Erythroblast (primary cell): ENCODE measurements around the gene NDUFV3.
"Not testable (repeated sequence)": the region's sequence is repeated elsewhere in the genome, so short reads cannot be mapped to it uniquely, and the experiment has no call there.

Experiments
- DNase-seq, 2 experiments: peaks; one replicate each; lab custom pipeline; 2025; lab: John Stamatoyannopoulos, UW
- GATA1 ChIP-seq: IDR thresholded peaks from 2 replicates; pipeline ENCODE4 v1.6.1; 2011; ENCODE audit warnings: low read depth, mild to moderate bottlenecking, control low read depth, low read length, moderate library complexity
- POLR2A ChIP-seq: IDR thresholded peaks from 2 replicates; pipeline ENCODE4 v1.6.1; 2011; ENCODE audit warnings: mild to moderate bottlenecking, low read length

NDUFV3 gene

GRCh38 chr21:42929969-42930368 is 36.9 kb downstream of the NDUFV3 start:
- DNase-seq = no peak
- TF ChIP-seq POLR2A = no peak
- TF ChIP-seq GATA1 = no peak

GRCh38 chr21:42931560-42932235 is 38.6 kb downstream of the NDUFV3 start:
- no peak for TF ChIP-seq POLR2A
- TF ChIP-seq GATA1 = no peak
- no peak for DNase-seq

GRCh38 chr21:42932378-42933136 is 39.4 kb downstream of the NDUFV3 start:
- not testable (repeated sequence) for DNase-seq

GRCh38 chr21:42933137-42933970 is 40.2 kb downstream of the NDUFV3 start:
- not testable (repeated sequence) for DNase-seq

- not testable (repeated sequence) for DNase-seq
Measured at GRCh38 chr21:42933973-42934372, 40.9 kb downstream of the NDUFV3 start.

GRCh38 chr21:42936360-42936759 is 43.3 kb downstream of the NDUFV3 start:
- not testable (repeated sequence) for DNase-seq

GRCh38 chr21:42937034-42937940 is 44.2 kb downstream of the NDUFV3 start:
- not testable (repeated sequence) for DNase-seq

GRCh38 chr21:42937960-42938605 is 45.0 kb downstream of the NDUFV3 start:
- DNase-seq = no peak
- TF ChIP-seq POLR2A (no peak), GATA1 (no peak)

- DNase-seq = not testable (repeated sequence)
Measured at GRCh38 chr21:42938606-42938995, 45.5 kb downstream of the NDUFV3 start.

- TF ChIP-seq POLR2A = no peak
- TF ChIP-seq GATA1 = no peak
- DNase-seq = no peak
Measured at GRCh38 chr21:42939582-42940413, 46.7 kb downstream of the NDUFV3 start.

GRCh38 chr21:42941696-42942085 is 48.6 kb downstream of the NDUFV3 start:
- no peak for TF ChIP-seq POLR2A
- TF ChIP-seq GATA1 = no peak
- DNase-seq = no peak

- no peak for TF ChIP-seq POLR2A
- TF ChIP-seq GATA1 = no peak
- DNase-seq = no peak
Measured at GRCh38 chr21:42942244-42942643, 49.1 kb downstream of the NDUFV3 start.

- not testable (repeated sequence) for DNase-seq
Measured at GRCh38 chr21:42949094-42949755, 56.1 kb downstream of the NDUFV3 start.

- DNase-seq = not testable (repeated sequence)
Measured at GRCh38 chr21:42951193-42951592, 58.1 kb downstream of the NDUFV3 start.
